ENCODE data around the gene RNF144A. TPM values are rescaled to one million over a fixed set of nuclear protein-coding genes. Genes with fewer than 3 reads are reported as not detected.

Gene RNF144A
- total RNA-seq, 1 experiment from 2014 or later, result 7.3 TPM

DNA sequence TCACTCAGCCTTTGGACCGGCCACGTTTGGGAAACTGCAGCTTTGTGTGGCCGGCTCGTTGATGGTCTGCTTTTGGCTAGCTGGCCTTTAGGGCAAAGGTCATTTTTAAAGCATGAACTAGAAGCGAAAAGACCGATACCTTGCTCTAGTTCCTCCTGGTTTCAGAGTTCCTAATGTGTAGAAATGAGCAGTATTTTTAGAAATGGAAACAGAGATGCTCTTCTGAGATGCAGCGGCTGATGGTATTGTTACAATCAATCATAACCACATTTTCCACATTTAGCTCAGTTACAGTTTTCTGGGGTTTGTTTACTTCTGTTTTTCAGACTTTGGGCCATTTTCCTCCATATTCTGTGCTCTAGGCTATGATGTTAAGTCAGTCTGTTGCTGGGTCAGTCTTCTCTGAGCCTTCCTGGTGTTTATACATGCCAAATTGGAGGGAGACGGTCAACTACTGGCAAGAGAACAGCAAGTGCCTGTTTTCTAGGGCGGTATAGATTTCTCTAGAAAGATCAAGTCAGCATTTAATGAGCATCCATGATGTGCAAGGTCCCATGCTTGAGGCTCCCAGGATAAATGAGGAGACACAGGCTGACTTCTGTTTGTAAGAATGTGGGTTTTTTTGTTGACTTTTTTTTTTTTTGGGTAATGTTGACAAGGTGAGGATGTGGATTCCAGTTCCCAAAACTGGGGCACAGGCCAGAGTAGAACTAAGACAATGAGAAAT is 28.0 kb downstream of the RNF144A start:
- DNase-seq (ENCODE audit: extremely low read depth, low read depth), result no peak

GRCh38 chr2:6945821-6946220 is 28.6 kb downstream of the RNF144A start:
- DNase-seq (ENCODE audit: extremely low read depth, low read depth), result no peak

DNA sequence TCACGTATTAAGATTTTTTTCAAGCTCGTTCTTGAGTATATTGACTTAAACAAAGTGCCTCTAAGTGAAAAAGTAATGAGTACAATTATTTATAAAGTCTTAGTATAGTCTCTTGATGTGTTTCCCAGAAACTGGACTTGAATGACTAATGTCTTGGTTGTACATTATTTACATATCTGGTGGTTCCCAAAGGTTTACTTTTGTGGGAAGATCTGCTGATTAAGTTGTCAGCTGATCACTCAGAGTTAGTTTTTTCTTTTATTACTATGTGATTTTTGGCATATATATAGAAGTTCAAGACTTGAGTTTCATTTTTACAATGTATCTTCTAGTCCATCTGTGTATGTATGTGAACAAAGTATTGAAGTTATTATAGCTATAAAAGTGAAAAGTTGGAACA is 29.5 kb downstream of the RNF144A start:
- no peak for DNase-seq (ENCODE audit: extremely low read depth, low read depth)

GRCh38 chr2:6947929-6948676 is 30.9 kb downstream of the RNF144A start:
- DNase-seq (ENCODE audit: extremely low read depth, low read depth), result no peak

- DNase-seq (ENCODE audit: extremely low read depth, low read depth), result no peak
Observed at GRCh38 chr2:6948677-6949351, 31.6 kb downstream of the RNF144A start.

DNA sequence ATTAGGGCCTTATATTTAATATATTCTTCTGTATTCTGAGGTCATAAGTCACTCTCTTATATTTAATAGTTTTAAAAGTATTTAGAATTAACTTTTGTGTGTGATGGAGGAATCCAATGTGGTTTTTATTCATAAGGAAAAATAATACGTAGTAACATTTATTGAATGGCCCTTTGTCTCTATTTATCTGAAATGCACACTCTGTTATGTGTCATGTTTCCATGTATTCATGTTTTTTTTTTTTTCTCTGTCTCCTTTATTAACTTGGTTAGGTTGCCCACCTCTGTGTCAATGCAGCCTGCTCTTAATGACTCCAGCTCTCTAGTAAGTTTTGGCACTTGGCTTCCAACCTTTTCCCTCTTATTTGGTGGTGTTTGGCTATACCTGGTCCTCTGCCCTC is 33.8 kb downstream of the RNF144A start:
- no peak for DNase-seq (ENCODE audit: extremely low read depth, low read depth)

GRCh38 chr2:6952101-6952500 is 34.9 kb downstream of the RNF144A start:
- no peak for DNase-seq (ENCODE audit: extremely low read depth, low read depth)

- no peak for DNase-seq (ENCODE audit: extremely low read depth, low read depth)
Observed at GRCh38 chr2:6954586-6954985, 37.4 kb downstream of the RNF144A start.

GRCh38 chr2:6955511-6956136 is 38.4 kb downstream of the RNF144A start:
- no peak for DNase-seq (ENCODE audit: extremely low read depth, low read depth)

DNA sequence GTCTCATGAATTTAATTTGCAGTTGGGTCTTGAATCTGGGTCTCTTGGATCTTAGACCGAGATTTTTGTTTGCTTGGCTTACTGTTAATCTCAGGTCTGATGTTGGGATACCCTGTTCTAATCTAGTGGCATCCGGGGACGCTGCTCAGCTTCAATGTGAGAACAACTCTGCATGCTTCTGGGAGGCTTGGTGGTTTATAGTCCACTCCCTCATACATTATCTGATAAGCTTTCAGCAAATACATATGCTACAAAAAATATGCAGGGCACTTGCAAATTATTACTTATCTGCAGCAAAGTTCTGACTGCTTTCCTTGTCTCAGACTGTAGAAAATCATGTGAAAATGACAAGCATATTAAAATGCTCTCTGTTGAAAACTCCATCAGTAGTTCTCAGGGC is 39.4 kb downstream of the RNF144A start:
- no peak for DNase-seq (ENCODE audit: extremely low read depth, low read depth)

DNA sequence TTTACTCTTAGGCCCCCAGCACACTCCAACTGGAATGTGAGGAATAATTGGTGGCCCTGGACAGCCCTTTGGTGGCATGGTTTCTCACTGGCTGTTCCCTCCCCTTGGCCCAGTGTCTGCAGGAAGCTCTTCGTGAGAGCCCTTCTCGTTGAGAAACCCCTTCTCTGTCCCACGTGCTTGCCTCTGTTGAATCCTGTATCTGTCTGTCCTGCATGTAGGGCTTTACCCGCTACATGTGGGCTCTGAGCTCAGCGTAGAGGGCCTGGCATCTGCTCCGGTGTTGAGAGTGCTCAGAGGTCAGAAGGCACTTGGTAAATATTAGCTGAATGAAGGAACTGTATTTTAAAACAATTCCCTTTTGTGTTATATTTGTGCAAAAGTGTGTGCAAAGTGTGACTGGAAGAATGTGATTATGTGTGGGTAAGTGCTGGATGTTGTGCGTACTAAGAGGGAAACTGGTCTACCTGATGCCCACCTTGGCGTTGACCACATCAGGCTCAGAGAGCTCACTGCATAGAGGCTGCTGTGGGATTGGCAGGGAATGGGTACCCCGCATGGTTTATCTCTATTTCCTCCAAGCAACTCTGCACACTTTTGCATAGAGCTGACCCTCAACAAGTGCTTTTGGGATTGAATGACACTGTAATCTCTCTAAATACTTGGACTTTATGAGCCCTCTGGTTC is 40.0 kb downstream of the RNF144A start:
- DNase-seq (ENCODE audit: extremely low read depth, low read depth), result no peak

DNA sequence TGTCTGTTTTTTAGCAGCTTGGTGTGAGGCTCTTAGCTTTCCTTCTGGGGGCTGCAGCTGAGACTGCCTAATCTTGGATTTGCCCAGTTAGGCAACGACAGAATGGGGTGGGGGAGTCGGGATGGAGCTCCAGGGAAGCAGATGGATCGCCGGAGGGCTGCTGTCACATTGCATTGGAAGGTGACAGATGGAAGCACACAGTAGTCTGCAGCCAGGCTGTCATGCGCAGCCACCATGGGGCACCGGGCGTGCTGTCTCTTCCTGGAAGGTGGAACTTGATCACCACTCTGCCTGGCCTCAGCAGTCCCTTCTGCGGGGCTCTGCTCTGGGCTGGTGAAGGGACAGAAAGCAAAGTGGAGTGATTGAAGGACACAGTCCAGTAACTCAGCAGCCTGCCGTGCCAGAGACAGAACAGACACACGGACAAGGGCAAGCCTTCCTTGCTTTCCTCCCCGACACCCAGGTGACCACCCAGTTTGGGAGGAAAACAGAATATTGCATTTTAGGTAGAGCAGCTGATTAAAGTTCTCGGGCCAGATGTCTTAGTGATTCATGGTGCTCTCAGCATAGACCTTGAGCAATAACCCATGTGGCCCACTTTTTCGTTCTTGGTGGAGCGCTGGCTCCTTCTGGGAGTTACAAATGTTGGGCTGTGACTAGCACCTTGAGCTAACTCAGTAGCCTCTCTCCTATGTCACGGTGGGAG is 40.9 kb downstream of the RNF144A start:
- no peak for DNase-seq (ENCODE audit: extremely low read depth, low read depth)

GRCh38 chr2:6958616-6959235 is 41.5 kb downstream of the RNF144A start:
- DNase-seq (ENCODE audit: extremely low read depth, low read depth), result no peak

DNA sequence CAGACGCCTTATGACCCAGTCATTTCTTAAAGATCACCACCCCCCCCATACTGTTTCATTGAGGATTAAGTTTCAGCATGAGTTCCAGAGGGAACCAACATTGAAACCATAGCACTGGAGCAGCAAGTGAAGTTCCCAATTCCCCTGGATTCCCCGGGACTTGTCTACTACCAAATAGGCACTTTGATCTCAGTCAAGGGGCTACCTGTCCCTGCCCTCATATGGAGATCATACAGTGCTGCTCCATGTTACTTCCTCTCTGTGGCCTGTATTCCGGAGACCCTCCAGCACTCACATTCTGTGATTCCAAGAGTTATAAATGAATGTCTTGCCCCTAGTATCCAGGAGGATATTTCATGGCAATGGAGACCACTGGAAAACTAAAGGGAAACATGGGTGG is 42.5 kb downstream of the RNF144A start:
- DNase-seq (ENCODE audit: extremely low read depth, low read depth), result no peak

GRCh38 chr2:6960659-6961058 is 43.4 kb downstream of the RNF144A start:
- DNase-seq (ENCODE audit: extremely low read depth, low read depth), result no peak

- no peak for DNase-seq (ENCODE audit: extremely low read depth, low read depth)
Observed at GRCh38 chr2:6963727-6964126, 46.5 kb downstream of the RNF144A start.

- no peak for DNase-seq (ENCODE audit: extremely low read depth, low read depth)
Observed at GRCh38 chr2:6965071-6965795, 48.0 kb downstream of the RNF144A start.

- no peak for DNase-seq (ENCODE audit: extremely low read depth, low read depth)
Observed at GRCh38 chr2:6966446-6966940, 49.3 kb downstream of the RNF144A start.

DNA sequence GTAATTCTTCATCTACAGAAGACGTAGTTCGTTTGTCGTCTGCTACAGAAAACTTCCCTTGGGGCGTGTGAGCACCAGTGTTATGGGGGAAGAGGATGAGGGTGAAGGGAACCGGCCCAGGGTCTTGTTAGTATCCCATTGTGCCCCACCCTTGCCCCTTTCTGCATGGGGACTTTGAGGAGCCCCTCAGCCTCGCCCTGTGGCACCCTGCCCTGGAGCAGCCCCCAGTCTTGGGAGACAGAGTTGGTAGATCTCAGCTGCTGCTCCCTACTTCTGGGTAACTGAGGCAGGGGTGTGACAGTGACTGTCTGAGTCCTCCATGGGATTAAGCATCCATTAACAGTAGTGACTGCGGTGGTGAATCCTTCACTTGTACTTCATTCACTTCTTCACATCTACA is 50.1 kb downstream of the RNF144A start:
- DNase-seq (ENCODE audit: extremely low read depth, low read depth), result no peak
